Erythroblast (primary cell): Measurements from ENCODE around the gene PROX1.

Experiments
- GATA1 ChIP-seq: IDR thresholded peaks from 2 replicates; pipeline ENCODE4 v1.6.1; 2011; ENCODE audit warnings: low read depth, mild to moderate bottlenecking, control low read depth, low read length, moderate library complexity
- POLR2A ChIP-seq: IDR thresholded peaks from 2 replicates; pipeline ENCODE4 v1.6.1; 2011; ENCODE audit warnings: mild to moderate bottlenecking, low read length

DNA sequence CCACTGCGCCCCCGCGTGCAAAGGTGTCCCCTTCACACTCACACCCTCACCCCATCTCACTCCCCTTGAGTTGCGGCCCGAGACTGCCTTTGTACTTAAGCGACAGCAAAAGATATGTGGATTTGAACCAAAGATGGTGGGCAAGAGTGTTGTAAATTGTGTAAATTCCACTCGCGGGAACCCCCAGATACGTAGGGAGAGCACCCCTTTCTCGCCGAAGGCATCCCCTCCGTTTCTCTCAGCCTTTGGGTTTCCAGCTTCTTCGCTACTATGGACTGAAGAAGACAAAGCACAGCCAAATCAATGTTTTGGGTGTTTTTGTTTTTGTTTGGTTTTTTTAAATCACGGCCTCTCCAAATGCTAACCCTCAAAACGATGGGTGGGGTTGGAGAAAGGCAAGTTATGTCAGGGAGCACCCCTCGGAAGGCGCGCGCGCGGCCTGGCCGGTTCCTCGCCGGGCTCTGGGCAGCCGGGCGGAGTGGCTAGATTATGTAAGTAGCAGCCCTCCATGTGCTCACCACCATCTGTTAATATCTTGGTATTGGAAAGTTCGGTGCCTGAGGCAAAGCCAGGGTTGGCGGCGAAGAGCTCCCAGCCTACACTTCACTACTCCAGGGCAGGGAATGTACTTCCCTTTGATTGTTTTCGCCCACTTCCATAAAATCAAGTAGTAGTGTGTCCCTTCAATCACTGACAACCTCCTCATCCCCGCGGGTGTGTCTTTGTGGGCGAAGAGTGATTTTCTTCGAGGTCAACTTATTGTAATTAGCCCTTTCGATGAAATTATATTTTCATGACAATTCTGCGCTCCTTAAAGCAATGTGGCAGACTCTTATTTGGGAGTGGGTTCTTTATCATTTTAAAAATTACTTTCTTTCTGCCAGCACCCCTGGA is 4.0 kb upstream of the PROX1 start:
- TF ChIP-seq POLR2A: no peak
- TF ChIP-seq GATA1: no peak
